DND-41 (cell line): Measurements from ENCODE around the gene CACNA2D3.

Experiments
- EZH2 ChIP-seq: IDR thresholded peaks from 3 replicates; pipeline ENCODE4 v1.6.1; 2012; ENCODE audit warnings: borderline replicate concordance, low read depth, mild to moderate bottlenecking, moderate library complexity, low read length, inconsistent platforms; ENCODE audit not compliant: severe bottlenecking
- TF ChIP-seq, protein P1 (sequence below): IDR thresholded peaks from 2 replicates; pipeline ENCODE4 v1.5.1; 2012; ENCODE audit warnings: borderline replicate concordance, low read length, moderate library complexity, mild to moderate bottlenecking; ENCODE audit not compliant: poor library complexity, severe bottlenecking; ENCODE audit errors: extremely low read depth

DNA sequence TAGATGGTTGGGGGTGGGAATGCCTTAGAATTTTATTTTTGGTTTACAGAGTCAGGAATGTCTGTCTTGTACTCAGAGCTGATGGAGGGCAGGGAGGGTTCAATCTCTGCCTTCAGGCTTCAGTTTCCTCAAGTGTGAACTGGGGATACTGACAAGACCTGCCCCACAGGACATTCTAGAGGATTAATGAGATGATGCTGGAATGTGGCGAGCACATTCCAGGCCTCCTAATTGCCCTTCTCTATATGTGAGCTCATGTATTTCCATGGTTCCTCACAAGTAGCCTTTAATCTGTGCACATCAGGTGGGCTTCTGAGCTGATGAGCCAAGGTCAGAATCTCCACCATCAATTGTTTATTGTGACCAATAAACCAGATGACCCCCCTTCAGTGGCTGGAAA is 90.4 kb downstream of the CACNA2D3 start:
- TF ChIP-seq, protein P1, sequence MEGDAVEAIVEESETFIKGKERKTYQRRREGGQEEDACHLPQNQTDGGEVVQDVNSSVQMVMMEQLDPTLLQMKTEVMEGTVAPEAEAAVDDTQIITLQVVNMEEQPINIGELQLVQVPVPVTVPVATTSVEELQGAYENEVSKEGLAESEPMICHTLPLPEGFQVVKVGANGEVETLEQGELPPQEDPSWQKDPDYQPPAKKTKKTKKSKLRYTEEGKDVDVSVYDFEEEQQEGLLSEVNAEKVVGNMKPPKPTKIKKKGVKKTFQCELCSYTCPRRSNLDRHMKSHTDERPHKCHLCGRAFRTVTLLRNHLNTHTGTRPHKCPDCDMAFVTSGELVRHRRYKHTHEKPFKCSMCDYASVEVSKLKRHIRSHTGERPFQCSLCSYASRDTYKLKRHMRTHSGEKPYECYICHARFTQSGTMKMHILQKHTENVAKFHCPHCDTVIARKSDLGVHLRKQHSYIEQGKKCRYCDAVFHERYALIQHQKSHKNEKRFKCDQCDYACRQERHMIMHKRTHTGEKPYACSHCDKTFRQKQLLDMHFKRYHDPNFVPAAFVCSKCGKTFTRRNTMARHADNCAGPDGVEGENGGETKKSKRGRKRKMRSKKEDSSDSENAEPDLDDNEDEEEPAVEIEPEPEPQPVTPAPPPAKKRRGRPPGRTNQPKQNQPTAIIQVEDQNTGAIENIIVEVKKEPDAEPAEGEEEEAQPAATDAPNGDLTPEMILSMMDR: no peak
- no peak for TF ChIP-seq EZH2
